HepG2 (cell line): ENCODE results near the gene COX6A2.

ENCODE experiments used
- HCFC1 ChIP-seq: fragments of 150-350 bp; IDR thresholded peaks from 2 replicates; pipeline ENCODE4 v1.6.1; 2014; ENCODE audit warnings: low read depth, low read length
- ZBTB40 ChIP-seq, 2 experiments: fragments of 450-650 bp in 1 of 2; sonication (generic) in 1 of 2; formaldehyde crosslinking in 1 of 2; IDR thresholded peaks; 2 replicates each; pipeline versions ENCODE4 v1.6.1 to v1.8.0; 2016 to 2022; ENCODE audit warnings: antibody characterized with exemption in 1 of 2, mild to moderate bottlenecking in 1 of 2, missing genetic modification reagents in 1 of 2
- ZNF136 ChIP-seq: sonication (generic); formaldehyde crosslinking; IDR thresholded peaks from 2 replicates; pipeline ENCODE4 v1.8.1; 2022; ENCODE audit warnings: low read depth, mild to moderate bottlenecking, moderate library complexity, missing genetic modification reagents
- ZNF775 ChIP-seq: sonication (generic); formaldehyde crosslinking; IDR thresholded peaks from 2 replicates; pipeline ENCODE4 v1.4.0; 2020; ENCODE audit warnings: missing genetic modification reagents, mild to moderate bottlenecking, moderate library complexity, borderline replicate concordance

GRCh38 chr16:31397701-31398100 lies 30.5 kb downstream of the COX6A2 start:
- TF ChIP-seq ZNF136 (CRISPR knock-in tag) (no peak), ZNF775 (CRISPR knock-in tag) (no peak), HCFC1 (no peak), ZBTB40 (IDR thresholded peaks at IDR 0.05) (no peak), ZBTB40 (CRISPR knock-in tag; IDR thresholded peaks at IDR 0.05) (no peak)
